ENCODE results near the gene CFAP100.

Gene CFAP100

GRCh38 chr3:126478581-126479310 is 84.0 kb downstream of the CFAP100 start:
- Histone ChIP-seq H3K27ac (no peak overlapping the region), H3K36me3 (replicated peaks) (no peaks in the 10 kb centered on the region), H3K4me3 (ENCODE audit: low read depth, low read length) (no peak overlapping the region), H3K27me3 (replicated peaks) (no peaks in the 10 kb centered on the region)
- no peak for TF ChIP-seq CTCF (IDR thresholded peaks at IDR 0.05; ENCODE audit: low read depth, low read length, missing control alignments)
- no peak for DNase-seq
- in situ Hi-C loops (cut with HindIII; ENCODE audit: low pct_ligation_motif_present, low sequenced_read_pairs) = no loop called here

GRCh38 chr3:126479642-126480041 is 84.9 kb downstream of the CFAP100 start:
- Histone ChIP-seq H3K27me3 (replicated peaks) (no peaks in the 10 kb centered on the region), H3K4me3 (ENCODE audit: low read depth, low read length) (no peak overlapping the region), H3K36me3 (replicated peaks) (no peaks in the 10 kb centered on the region), H3K27ac (no peak overlapping the region)
- in situ Hi-C loops (cut with HindIII; ENCODE audit: low pct_ligation_motif_present, low sequenced_read_pairs) = no loop called here
- DNase-seq = no peak
- TF ChIP-seq CTCF (IDR thresholded peaks at IDR 0.05; ENCODE audit: low read depth, low read length, missing control alignments) = no peak

GRCh38 chr3:126480206-126480605 is 85.5 kb downstream of the CFAP100 start:
- no peak for TF ChIP-seq CTCF (IDR thresholded peaks at IDR 0.05; ENCODE audit: low read depth, low read length, missing control alignments)
- no peak for DNase-seq
- in situ Hi-C loops (cut with HindIII; ENCODE audit: low pct_ligation_motif_present, low sequenced_read_pairs) = no loop called here
- Histone ChIP-seq H3K36me3 (replicated peaks) (no peaks in the 10 kb centered on the region), H3K4me3 (ENCODE audit: low read depth, low read length) (no peak overlapping the region), H3K27me3 (replicated peaks) (no peaks in the 10 kb centered on the region), H3K27ac (no peak overlapping the region)

GRCh38 chr3:126480861-126481260 is 86.2 kb downstream of the CFAP100 start:
- no peak for TF ChIP-seq CTCF (IDR thresholded peaks at IDR 0.05; ENCODE audit: low read depth, low read length, missing control alignments)
- no peaks in the 10 kb centered on the region for H3K36me3 ChIP-seq (replicated peaks)
- DNase-seq = no peak
- H3K27ac ChIP-seq = no peak overlapping the region
- no peaks in the 10 kb centered on the region for H3K27me3 ChIP-seq (replicated peaks)
- H3K4me3 ChIP-seq (ENCODE audit: low read depth, low read length) = no peak overlapping the region
- in situ Hi-C loops (cut with HindIII; ENCODE audit: low pct_ligation_motif_present, low sequenced_read_pairs) = no loop called here

- in situ Hi-C loops (cut with HindIII; ENCODE audit: low pct_ligation_motif_present, low sequenced_read_pairs) = no loop called here
- no peak for TF ChIP-seq CTCF (IDR thresholded peaks at IDR 0.05; ENCODE audit: low read depth, low read length, missing control alignments)
- DNase-seq = no peak
- no peak overlapping the region for H3K4me3 ChIP-seq (ENCODE audit: low read depth, low read length)
- H3K36me3 ChIP-seq (replicated peaks) = no peaks in the 10 kb centered on the region
- H3K27me3 ChIP-seq (replicated peaks) = no peaks in the 10 kb centered on the region
- H3K27ac ChIP-seq = no peak overlapping the region
These were observed 87.2 kb downstream of the CFAP100 start for GRCh38 chr3:126481808-126482502.

All from brain microvascular endothelial cell (primary cell).